Measurements from ENCODE around the gene C6orf89. TPM values are rescaled to one million over a fixed set of nuclear protein-coding genes. Genes with fewer than 3 reads are reported as not detected.

Gene C6orf89
- total and polyA plus RNA-seq, 2 of the 8 experiments (the other 6 are each of a cell fraction or from before 2014, with no cell fraction given): 4.6 to 12.3 TPM

DNA sequence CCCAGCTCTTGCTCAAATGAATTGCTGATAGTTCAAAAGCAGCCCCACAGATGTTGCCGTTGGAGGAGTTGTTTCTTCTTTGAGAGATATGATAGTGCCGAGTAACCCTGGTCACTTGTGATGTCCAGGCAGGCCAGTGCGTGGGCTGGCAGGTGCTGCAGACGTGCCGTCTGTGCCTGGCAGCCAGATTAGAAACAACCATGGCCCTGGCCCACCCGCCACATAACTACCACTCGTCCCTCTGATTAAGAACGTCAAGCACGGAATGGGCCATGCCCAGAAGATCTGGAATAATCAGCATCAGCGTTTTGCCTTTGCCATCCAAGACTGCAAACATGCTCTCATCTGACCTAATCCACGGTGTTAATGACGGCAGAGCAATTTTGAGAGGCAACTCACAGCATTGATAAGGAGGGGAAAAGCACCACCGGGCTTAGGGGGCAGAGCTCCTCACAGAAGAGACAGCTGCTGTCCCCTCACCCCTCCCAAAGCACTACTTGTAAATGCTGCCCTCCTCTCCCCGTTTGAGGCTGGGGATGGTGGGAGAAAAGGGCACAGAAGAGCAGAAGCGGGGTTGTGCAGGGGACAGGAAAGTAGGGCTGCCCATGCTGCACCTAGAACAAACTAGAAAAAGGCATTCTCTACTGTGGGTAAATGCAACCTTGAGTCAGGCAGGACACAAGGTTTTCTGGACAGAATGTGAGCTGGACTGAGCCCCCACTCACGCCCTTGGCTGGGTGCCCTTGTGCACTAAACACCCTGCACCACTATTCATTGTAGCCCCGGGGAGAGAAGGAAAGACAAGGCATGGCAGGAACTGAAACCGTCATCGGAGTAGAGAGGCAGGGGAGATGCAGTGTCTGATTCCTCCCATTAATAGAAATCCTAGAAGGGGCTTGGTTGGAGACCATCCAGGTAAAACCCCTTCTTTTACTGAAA lies 41.3 kb upstream of the C6orf89 start (continued):
- TF ChIP-seq, protein P1, sequence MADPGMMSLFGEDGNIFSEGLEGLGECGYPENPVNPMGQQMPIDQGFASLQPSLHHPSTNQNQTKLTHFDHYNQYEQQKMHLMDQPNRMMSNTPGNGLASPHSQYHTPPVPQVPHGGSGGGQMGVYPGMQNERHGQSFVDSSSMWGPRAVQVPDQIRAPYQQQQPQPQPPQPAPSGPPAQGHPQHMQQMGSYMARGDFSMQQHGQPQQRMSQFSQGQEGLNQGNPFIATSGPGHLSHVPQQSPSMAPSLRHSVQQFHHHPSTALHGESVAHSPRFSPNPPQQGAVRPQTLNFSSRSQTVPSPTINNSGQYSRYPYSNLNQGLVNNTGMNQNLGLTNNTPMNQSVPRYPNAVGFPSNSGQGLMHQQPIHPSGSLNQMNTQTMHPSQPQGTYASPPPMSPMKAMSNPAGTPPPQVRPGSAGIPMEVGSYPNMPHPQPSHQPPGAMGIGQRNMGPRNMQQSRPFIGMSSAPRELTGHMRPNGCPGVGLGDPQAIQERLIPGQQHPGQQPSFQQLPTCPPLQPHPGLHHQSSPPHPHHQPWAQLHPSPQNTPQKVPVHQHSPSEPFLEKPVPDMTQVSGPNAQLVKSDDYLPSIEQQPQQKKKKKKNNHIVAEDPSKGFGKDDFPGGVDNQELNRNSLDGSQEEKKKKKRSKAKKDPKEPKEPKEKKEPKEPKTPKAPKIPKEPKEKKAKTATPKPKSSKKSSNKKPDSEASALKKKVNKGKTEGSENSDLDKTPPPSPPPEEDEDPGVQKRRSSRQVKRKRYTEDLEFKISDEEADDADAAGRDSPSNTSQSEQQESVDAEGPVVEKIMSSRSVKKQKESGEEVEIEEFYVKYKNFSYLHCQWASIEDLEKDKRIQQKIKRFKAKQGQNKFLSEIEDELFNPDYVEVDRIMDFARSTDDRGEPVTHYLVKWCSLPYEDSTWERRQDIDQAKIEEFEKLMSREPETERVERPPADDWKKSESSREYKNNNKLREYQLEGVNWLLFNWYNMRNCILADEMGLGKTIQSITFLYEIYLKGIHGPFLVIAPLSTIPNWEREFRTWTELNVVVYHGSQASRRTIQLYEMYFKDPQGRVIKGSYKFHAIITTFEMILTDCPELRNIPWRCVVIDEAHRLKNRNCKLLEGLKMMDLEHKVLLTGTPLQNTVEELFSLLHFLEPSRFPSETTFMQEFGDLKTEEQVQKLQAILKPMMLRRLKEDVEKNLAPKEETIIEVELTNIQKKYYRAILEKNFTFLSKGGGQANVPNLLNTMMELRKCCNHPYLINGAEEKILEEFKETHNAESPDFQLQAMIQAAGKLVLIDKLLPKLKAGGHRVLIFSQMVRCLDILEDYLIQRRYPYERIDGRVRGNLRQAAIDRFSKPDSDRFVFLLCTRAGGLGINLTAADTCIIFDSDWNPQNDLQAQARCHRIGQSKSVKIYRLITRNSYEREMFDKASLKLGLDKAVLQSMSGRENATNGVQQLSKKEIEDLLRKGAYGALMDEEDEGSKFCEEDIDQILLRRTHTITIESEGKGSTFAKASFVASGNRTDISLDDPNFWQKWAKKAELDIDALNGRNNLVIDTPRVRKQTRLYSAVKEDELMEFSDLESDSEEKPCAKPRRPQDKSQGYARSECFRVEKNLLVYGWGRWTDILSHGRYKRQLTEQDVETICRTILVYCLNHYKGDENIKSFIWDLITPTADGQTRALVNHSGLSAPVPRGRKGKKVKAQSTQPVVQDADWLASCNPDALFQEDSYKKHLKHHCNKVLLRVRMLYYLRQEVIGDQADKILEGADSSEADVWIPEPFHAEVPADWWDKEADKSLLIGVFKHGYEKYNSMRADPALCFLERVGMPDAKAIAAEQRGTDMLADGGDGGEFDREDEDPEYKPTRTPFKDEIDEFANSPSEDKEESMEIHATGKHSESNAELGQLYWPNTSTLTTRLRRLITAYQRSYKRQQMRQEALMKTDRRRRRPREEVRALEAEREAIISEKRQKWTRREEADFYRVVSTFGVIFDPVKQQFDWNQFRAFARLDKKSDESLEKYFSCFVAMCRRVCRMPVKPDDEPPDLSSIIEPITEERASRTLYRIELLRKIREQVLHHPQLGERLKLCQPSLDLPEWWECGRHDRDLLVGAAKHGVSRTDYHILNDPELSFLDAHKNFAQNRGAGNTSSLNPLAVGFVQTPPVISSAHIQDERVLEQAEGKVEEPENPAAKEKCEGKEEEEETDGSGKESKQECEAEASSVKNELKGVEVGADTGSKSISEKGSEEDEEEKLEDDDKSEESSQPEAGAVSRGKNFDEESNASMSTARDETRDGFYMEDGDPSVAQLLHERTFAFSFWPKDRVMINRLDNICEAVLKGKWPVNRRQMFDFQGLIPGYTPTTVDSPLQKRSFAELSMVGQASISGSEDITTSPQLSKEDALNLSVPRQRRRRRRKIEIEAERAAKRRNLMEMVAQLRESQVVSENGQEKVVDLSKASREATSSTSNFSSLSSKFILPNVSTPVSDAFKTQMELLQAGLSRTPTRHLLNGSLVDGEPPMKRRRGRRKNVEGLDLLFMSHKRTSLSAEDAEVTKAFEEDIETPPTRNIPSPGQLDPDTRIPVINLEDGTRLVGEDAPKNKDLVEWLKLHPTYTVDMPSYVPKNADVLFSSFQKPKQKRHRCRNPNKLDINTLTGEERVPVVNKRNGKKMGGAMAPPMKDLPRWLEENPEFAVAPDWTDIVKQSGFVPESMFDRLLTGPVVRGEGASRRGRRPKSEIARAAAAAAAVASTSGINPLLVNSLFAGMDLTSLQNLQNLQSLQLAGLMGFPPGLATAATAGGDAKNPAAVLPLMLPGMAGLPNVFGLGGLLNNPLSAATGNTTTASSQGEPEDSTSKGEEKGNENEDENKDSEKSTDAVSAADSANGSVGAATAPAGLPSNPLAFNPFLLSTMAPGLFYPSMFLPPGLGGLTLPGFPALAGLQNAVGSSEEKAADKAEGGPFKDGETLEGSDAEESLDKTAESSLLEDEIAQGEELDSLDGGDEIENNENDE (IDR thresholded peaks at IDR 0.05; ENCODE audit: insufficient replicate concordance, low read length): no peak
- TF ChIP-seq RNF2 (IDR thresholded peaks at IDR 0.05; ENCODE audit: borderline replicate concordance, low read depth, low read length, missing control alignments, poor library complexity, severe bottlenecking) (no peak), RXRA (IDR thresholded peaks at IDR 0.05; ENCODE audit: insufficient read depth, low read depth, low read length) (no peak), BACH1 (IDR thresholded peaks at IDR 0.05; ENCODE audit: low read length) (no peak), JUND (IDR thresholded peaks at IDR 0.05; ENCODE audit: low read length) (no peak)
- TF ChIP-seq, protein P2, sequence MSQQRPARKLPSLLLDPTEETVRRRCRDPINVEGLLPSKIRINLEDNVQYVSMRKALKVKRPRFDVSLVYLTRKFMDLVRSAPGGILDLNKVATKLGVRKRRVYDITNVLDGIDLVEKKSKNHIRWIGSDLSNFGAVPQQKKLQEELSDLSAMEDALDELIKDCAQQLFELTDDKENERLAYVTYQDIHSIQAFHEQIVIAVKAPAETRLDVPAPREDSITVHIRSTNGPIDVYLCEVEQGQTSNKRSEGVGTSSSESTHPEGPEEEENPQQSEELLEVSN (IDR thresholded peaks at IDR 0.05): no peak
- TF ChIP-seq, protein P3, sequence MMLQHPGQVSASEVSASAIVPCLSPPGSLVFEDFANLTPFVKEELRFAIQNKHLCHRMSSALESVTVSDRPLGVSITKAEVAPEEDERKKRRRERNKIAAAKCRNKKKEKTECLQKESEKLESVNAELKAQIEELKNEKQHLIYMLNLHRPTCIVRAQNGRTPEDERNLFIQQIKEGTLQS (IDR thresholded peaks at IDR 0.05; ENCODE audit: insufficient read depth, low read depth, low read length): no peak
